Measurements from ENCODE around the gene RPL36AL. TPM values are rescaled to one million over a fixed set of nuclear protein-coding genes. Genes with fewer than 3 reads are reported as not detected.

Gene RPL36AL
- total and polyA plus RNA-seq, 7 donors = 84.6 to 522 (median 178) TPM

DNA sequence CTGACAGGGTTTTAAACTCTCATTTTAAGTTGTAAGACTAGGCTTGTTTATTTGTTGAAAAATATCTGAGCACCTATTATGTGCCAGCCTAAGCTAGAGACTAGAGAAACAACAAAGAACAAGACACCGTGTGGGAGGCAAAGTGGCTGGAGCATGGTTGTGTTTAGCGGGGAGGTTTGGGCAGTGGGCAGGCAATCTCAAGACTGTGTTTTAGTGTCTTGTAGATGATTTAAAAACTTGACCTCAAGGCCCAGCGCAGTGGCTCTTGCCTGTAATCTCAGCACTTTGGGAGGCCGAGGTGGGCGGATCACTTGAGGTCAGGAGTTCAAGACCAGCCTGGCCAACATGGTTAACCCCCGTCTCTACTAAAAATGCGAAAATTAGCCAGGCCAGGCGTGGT lies 7.8 kb downstream of the RPL36AL start:
- WGBS, 3 donors = 88 to 89% (median 89%) methylated on average over 8 of the region's 8 CpGs
- Histone ChIP-seq H3K36me3 (ENCODE audit: insufficient read depth in 1 of 2, low read depth in 1 of 2) (peaks cover 0 to 9% of the 10 kb centered on the region in 2 donors), H3K27ac (no peak overlapping the region), H3K27me3 (ENCODE audit: insufficient read depth in 3 of 3, low read length in 2 of 3) (no peaks in the 10 kb centered on the region), H3K4me1 (no peaks in the 10 kb centered on the region), H3K4me3 (no peak overlapping the region), H3K9me3 (no peaks in the 10 kb centered on the region)
- intact Hi-C loops (cut with DNase I) = no loop called here
- TF ChIP-seq, protein P1, sequence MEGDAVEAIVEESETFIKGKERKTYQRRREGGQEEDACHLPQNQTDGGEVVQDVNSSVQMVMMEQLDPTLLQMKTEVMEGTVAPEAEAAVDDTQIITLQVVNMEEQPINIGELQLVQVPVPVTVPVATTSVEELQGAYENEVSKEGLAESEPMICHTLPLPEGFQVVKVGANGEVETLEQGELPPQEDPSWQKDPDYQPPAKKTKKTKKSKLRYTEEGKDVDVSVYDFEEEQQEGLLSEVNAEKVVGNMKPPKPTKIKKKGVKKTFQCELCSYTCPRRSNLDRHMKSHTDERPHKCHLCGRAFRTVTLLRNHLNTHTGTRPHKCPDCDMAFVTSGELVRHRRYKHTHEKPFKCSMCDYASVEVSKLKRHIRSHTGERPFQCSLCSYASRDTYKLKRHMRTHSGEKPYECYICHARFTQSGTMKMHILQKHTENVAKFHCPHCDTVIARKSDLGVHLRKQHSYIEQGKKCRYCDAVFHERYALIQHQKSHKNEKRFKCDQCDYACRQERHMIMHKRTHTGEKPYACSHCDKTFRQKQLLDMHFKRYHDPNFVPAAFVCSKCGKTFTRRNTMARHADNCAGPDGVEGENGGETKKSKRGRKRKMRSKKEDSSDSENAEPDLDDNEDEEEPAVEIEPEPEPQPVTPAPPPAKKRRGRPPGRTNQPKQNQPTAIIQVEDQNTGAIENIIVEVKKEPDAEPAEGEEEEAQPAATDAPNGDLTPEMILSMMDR (IDR thresholded peaks at IDR 0.05) = no peak
- DNase-seq (no peak), ATAC-seq (no peak)

- Histone ChIP-seq H3K27me3 (ENCODE audit: insufficient read depth in 3 of 3, low read length in 2 of 3) (no peaks in the 10 kb centered on the region), H3K36me3 (ENCODE audit: insufficient read depth in 1 of 2, low read depth in 1 of 2) (peaks cover 0 to 6% of the 10 kb centered on the region in 2 donors), H3K27ac (no peak overlapping the region), H3K4me1 (no peaks in the 10 kb centered on the region), H3K4me3 (no peak overlapping the region), H3K9me3 (no peaks in the 10 kb centered on the region)
- TF ChIP-seq, protein P1 (IDR thresholded peaks at IDR 0.05) = no peak
- DNase-seq (no peak), ATAC-seq (no peak)
- WGBS, 3 donors = 93 to 95% (median 94%) methylated on average over 4 of the region's 4 CpGs
- intact Hi-C loops (cut with DNase I) = no loop called here
Measured at GRCh38 chr14:49612251-49612650, 8.2 kb downstream of the RPL36AL start.

- no peak overlapping the region for H3K4me3 ChIP-seq
- H3K27me3 ChIP-seq (ENCODE audit: insufficient read depth in 3 of 3, low read length in 2 of 3) = no peaks in the 10 kb centered on the region
- H3K4me1 ChIP-seq = no peaks in the 10 kb centered on the region
- 88 to 97% (median 96%) methylated on average over 6 of the region's 6 CpGs for WGBS, 3 donors
- TF ChIP-seq, protein P1 (IDR thresholded peaks at IDR 0.05) = no peak
- no peaks in the 10 kb centered on the region for H3K9me3 ChIP-seq
- H3K27ac ChIP-seq = no peak overlapping the region
- no peak for ATAC-seq
- peaks cover 6 to 10% of the 10 kb centered on the region in 2 donors for H3K36me3 ChIP-seq (ENCODE audit: insufficient read depth in 1 of 2, low read depth in 1 of 2)
- intact Hi-C loops (cut with DNase I) = no loop called here
- no peak for DNase-seq
Measured at GRCh38 chr14:49607583-49607982, 12.8 kb downstream of the RPL36AL start.

GRCh38 chr14:49598485-49599300 lies 21.7 kb downstream of the RPL36AL start, which contains the start of gene LRR1:
LRR1 (plus strand) TSS chr14:49598940; CDS start chr14:49599021, 81 bp downstream.
- peak; percentile 90 to 95 (median 91) for ATAC-seq
- peak; percentile 86 to 93 for DNase-seq
- WGBS, 3 donors = 0 to 1% (median 0%) methylated on average over 74 to 77 of the region's 77 CpGs
- Histone ChIP-seq H3K27ac (peak within 1 kb of the TSS; percentile 97), H3K9me3 (no peaks in the 10 kb centered on the region), H3K36me3 (ENCODE audit: insufficient read depth in 1 of 2, low read depth in 1 of 2) (no peaks in the 10 kb centered on the region), H3K4me1 (no peaks in the 10 kb centered on the region), H3K27me3 (ENCODE audit: insufficient read depth in 3 of 3, low read length in 2 of 3) (no peaks in the 10 kb centered on the region), H3K4me3 (peak within 1 kb of the TSS; percentile 80)
- intact Hi-C loops (cut with DNase I) = no loop called here
- TF ChIP-seq, protein P1 (IDR thresholded peaks at IDR 0.05) = no peak

Data from psoas muscle (tissue), 8 donors.